HG02610 (cell line): ENCODE results near the gene CTTNBP2.

Source experiments
- ATAC-seq: cut with Tn5 transposase; IDR thresholded peaks from one replicate; pipeline ENCODE4 v1.9.1; 2021; ENCODE audit warnings: mild to moderate bottlenecking, moderate library complexity; ENCODE audit not compliant: unreplicated experiment

CTTNBP2 gene, protein sequence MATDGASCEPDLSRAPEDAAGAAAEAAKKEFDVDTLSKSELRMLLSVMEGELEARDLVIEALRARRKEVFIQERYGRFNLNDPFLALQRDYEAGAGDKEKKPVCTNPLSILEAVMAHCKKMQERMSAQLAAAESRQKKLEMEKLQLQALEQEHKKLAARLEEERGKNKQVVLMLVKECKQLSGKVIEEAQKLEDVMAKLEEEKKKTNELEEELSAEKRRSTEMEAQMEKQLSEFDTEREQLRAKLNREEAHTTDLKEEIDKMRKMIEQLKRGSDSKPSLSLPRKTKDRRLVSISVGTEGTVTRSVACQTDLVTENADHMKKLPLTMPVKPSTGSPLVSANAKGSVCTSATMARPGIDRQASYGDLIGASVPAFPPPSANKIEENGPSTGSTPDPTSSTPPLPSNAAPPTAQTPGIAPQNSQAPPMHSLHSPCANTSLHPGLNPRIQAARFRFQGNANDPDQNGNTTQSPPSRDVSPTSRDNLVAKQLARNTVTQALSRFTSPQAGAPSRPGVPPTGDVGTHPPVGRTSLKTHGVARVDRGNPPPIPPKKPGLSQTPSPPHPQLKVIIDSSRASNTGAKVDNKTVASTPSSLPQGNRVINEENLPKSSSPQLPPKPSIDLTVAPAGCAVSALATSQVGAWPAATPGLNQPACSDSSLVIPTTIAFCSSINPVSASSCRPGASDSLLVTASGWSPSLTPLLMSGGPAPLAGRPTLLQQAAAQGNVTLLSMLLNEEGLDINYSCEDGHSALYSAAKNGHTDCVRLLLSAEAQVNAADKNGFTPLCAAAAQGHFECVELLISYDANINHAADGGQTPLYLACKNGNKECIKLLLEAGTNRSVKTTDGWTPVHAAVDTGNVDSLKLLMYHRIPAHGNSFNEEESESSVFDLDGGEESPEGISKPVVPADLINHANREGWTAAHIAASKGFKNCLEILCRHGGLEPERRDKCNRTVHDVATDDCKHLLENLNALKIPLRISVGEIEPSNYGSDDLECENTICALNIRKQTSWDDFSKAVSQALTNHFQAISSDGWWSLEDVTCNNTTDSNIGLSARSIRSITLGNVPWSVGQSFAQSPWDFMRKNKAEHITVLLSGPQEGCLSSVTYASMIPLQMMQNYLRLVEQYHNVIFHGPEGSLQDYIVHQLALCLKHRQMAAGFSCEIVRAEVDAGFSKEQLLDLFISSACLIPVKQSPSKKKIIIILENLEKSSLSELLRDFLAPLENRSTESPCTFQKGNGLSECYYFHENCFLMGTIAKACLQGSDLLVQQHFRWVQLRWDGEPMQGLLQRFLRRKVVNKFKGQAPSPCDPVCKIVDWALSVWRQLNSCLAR (N-terminal part only)

DNA sequence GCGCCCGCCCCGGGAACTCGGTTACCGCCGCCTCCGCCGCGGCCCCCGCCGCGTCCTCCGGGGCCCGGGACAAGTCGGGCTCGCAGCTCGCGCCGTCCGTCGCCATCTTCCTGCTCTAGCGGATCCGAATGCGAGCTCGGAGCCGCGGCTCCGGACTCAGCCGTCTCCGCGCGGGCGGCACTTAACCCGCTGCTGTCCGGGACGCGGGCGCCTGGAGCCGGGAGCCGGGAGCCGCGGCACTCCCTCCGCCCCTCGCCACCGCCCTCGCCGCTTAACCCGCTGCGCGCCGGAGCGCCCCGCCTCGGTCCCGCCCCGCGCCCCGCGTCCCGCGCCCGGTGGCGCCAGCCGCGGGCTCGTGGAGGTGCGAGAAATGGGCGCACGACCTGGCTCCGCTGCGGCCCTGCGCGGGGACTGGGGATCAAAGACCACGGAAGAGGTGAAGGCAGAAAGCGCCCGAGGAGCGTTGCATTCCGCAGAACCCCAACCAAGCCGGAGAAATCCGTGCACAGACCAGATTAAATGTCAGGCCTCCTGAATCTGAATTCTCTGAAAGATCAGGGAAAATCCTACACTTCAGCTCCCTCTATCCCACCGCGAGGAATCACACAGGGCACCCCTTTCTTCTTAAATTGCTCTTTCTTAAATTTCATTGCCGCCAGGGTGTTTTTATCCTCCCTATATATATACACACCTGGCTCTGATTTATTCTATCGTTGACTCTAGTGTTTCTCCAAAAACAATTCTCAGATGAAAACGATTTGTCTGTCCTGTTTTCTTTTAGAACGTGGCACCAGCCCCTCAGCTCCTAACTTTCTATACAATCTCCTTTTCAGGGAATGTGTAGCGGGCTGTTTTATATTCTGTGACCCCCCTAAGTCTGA lies at the start of gene CTTNBP2:
TSS of gene CTTNBP2 (minus strand) at position 132 of the 881 bp plus-strand sequence. CDS start at position 106, 26 bp downstream.
- peak; percentile 41 for ATAC-seq

DNA sequence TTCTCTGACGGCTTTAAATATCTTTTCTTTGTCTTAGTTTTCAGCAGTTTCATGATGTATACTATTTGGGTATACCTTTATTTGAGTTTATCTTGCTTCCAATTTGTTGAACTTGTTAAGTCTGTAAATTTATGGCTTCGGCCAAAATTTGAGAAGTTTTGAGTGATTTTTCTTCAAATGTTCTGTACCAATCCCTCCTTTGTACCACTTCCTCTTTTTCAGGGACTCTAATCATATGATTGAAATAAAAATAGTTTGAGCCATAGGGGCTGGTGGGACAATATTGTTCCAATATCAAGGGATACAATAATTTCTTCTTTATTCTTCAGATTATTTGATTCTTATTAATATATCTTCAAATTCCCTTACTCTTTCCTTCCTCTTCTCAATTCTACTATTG lies 43.1 kb upstream of the CTTNBP2 start:
- no peak for ATAC-seq

DNA sequence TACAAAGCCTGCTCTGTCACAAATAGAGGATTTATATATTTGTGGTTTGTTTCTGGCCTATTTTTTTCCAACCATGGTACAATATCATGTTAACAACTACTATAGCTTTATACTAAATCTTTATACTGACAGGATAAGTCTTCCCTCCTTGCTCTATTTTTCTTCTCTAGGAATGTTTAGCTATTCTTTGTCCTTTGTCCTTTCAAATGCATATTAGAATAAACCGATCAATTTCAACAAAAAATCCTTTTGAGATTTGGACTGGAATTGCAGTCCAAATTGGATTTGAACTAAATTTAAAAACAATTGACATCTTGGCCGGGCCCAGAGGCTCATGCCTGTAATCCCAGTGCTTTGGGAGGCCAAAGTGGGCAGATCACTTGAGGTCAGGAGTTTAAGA lies 39.2 kb upstream of the CTTNBP2 start:
- no peak for ATAC-seq

DNA sequence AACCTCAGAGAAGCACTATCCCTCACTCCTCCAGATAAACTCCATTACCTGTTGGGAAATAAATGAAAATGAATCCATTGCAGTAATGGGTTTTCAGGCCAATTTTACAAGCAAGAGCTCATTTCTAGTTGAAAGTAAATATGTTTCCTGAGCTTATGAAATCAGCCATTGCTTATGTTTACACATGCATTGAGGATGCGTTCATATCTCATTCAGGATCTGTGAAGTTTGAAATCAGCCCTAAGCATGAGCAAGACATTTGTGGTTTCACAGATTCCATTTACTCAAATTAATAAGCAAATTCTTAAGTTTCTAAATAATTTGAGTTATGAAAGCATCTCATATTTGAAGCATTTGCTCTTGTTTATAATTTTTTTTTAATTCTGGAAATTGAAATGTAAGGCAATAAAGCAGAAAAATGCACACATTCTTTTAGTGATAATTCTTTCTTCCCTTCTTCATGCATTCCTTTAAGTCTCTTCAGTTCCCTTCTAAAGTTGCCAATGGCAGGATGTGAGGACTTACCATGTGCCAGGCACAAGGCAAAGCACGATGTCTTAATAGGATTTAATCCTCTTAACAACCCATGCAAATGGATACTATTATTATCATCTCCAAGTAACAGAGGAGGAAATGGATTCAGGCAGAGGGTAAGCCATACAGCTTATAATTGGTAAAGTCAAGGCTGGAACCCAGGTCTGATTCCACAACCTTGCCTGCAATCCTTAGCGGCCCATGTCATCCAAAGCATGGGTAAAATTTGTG lies 35.0 kb upstream of the CTTNBP2 start:
- ATAC-seq: no peak

DNA sequence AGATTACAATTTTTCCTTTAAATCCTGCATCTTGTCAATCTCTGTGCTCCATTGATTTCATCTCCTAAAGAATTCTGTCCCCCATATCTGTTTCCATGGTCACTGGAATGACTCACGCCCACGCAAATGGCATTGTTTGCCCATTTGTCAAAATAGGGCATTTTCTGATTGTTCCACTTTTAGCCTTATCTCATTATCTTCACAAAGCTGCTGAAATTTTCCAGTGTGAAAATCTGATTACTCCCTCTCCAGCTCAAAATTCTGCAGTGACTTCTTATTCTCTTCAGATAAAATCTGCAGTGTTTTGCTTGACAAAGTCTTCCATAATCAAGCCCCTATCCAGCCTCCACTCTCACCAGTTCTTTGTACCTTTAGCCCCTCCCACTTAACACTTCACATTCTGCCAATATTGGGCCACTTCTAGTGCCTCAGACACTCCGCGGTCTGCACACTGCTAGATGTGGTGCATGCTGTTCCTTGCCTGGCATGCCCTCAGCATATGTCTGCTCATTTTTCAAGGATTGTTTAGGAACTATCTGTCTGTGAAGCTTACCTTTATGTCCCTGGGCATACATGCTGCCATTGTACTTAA lies 33.9 kb upstream of the CTTNBP2 start:
- no peak for ATAC-seq

DNA sequence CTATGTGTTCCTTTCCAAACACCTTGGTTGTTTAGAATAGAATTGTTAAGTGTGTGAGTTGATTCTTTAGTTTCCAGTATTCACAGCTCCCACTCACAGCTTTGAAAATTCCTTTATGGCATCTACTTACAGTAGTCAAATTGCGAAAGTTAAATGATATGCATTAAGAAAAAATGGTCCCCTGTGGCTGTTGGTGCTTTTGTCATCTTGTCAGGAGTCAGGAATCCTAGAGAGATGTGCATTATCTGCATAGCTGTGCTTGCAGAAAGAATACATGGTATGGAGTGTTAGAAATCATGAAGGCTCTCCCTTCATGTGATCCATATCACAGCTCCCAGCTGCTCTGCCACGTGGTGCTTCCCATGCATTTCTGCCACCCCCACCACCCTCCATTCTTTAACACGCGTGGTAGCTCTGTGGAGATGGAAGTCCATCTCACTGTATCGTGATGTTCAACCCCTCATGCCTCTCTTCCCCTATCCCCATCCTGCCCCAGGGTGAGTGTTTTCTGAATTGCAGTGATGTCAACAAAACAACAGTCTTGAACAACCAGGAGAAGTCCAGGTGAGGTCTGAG lies 29.2 kb upstream of the CTTNBP2 start:
- ATAC-seq: no peak

DNA sequence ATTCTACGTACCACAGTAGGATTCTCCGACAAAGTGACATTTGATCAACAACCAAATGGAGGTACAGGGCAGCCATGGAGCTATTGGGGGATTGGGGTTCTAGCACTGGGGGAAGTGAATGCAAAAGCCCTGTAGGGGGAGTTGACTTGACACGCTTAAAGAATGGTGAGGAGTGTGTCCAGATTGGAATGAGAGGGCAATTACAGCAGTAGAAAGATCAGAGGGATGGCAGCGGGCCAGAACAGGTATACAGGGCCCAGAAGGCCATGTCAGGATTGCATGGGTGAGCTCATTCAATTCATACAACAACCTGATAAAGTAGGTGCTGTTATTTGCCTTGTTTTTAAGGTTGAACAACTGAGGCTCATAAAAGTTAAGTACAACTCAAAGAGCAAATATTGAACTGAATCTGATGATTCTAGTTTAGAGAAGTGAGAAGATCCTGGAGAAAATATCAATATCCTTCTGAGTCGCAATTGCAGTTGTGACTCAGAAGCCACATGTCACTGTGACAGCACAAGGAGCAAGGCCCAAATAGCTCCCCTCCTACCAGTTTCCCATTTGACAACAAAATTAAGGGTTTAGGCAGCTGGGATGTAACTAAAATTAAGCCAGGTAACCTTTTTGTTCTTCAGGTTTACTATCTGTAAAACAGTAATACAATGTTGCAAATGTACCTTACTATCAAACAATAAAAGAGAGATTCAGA lies 28.0 kb upstream of the CTTNBP2 start:
- no peak for ATAC-seq

DNA sequence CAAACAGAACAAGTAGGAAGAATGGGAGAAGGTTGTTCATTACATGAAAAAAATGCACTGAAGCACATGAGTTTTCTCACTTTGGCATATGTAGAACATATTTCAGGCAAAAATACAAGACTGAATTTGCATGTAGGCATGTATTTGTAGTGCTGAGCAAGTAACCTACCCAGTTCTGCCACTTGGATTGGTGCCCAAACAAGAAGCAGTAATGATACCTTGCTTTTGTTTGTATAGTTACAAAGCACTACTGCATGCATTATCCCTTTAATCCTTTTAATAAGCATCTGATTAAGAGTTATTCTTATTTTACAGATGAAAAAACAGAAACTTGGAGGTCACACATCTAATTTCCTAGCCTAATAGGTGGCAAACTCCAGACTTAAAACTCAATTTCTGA lies 23.1 kb upstream of the CTTNBP2 start:
- ATAC-seq: no peak

DNA sequence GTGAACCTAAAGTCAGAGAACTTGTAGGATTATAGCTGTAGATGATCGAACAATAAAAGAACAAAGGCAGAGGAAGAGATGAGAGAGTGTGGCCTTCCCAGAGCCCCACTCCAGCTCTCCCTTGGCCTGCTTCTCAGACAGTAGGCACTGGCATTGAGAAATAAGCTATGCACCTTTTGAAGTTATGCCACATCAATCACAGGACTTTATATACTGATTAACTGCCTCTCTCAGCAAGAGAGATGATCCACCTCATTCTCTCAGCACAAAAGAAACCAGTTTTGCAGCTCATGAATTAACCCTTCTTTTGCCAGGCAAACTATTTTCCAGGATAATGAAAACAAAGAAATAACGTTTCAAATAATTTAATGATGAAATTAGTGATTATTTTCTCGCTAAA lies 22.0 kb upstream of the CTTNBP2 start:
- ATAC-seq: no peak

DNA sequence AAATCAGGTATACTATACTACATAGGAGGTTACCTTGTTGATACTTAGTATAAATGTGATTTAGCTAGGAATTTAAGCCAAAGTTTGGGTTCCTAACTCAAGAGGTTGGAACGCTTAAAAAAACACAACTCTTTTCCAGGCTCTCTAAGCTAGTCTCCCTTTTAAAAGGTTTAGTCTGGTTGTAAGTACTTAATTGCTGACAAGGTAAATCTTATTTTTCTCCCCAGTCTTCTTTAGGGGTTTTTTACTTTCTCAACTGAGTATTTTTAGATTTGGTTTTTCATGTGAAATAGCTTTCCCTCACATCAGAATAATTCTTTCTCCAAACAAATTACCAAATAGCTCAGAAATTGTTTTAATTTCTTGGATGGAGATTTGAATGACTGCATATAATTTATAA lies 20.8 kb upstream of the CTTNBP2 start:
- ATAC-seq: no peak

DNA sequence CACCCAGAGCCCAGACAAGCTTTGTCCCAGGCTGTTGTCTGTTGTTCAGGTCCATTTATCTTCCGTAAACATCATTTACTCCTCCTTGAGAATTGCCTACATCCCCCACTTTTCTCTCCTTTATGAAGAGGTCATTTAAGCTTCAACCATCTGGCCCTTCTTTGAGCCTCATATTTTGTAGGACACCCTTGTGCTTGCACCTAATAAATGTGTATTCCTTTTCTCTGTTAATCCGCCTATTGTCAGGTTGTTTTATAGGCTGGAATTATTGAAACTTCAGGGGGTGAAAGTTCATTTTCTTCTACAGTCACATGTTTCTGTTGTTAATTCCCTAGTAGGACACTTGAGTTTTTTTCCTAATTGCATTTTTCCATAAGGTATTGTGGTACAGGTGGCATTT lies 19.6 kb upstream of the CTTNBP2 start:
- no peak for ATAC-seq

DNA sequence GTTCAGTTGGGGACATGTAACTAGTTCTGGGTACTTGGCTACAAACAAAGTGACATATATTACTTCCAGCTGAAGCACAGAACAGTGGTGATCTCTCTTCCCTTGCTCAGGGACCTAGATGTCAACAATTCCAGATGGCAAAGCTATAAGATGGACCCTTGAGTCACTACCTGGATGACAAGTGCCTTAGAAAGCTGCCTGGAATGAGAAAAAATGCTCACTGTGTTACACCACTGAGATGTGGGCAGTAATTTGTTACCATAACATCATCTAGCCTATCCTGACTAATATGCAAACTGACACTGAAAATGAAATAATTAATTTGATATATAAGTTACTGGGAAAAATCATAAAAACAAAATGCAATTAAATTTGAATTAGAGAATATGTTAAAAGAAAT lies 16.4 kb upstream of the CTTNBP2 start:
- ATAC-seq: no peak

DNA sequence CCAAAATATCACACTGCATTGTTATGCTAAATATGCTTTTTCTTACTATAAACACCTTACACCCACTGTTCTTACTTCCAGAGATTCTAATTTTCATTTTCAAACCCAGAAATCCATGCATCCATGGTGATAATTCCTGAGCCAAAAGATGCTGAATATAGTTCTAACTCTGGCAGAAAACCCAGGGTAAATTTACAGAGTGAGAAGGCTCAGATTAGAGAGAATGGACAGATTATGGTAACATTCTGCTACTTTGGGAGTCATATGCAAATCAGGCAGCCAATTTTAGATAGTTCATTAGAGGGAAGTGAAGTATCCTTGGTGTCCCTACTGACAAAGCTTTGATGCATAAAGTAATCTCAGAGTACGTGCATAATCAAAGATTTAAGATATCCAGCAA lies 15.4 kb upstream of the CTTNBP2 start:
- no peak for ATAC-seq

DNA sequence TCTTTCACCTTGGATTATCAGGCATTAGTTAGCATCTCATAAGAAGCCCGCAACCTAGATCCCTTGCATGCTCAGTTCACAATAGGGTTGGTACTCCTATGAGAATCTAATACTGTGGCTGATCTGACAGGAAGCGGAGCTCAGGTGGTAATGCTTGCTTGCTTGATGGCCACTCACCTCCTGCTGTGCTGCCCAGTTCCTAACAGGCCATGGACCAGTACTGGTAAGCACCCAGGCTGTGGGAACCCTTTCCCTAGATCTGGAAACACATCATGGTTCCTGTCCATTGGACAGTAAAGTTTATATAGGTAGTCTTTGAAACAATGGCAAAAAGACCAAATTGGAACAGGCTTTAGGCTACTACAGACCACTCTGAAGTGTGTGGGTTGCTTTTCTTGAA lies 9.4 kb upstream of the CTTNBP2 start:
- no peak for ATAC-seq

DNA sequence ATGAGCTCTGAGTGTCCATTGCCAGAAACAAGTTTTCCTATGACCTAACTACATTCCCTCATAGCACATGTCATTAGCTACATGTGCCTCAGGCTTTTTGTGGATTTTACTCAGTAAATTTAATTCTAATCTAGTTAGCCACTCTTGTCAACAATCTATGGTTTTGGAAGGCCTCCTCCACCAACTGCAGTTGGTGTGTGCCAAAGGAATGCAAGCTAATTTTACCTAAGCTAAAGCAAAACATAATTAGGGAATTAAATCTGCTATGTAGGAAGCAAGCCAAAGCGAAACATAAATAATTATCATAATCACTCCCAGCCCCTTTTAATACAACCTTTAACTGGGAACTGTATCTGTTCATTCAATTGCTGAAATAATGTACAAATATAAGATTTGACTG lies 3.5 kb upstream of the CTTNBP2 start:
- no peak for ATAC-seq

DNA sequence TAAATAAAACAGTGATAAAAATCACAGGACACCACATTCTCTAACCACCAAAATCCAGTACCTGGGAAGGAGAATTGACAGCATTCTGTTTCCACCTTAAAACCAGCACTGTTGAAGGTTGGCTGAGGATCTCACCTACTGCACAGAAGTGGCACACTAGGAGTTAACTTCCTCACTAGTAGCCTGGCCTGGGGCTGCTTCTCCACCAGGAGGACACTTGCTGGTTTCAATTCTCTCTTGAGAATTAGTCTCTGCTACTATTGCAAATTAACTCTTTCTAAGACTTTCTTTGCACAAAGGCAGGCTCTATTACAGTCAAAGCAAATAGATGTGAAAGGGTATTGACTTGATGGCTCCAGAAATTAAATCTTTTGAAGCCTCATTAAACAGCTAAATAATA lies 2.3 kb upstream of the CTTNBP2 start:
- no peak for ATAC-seq

DNA sequence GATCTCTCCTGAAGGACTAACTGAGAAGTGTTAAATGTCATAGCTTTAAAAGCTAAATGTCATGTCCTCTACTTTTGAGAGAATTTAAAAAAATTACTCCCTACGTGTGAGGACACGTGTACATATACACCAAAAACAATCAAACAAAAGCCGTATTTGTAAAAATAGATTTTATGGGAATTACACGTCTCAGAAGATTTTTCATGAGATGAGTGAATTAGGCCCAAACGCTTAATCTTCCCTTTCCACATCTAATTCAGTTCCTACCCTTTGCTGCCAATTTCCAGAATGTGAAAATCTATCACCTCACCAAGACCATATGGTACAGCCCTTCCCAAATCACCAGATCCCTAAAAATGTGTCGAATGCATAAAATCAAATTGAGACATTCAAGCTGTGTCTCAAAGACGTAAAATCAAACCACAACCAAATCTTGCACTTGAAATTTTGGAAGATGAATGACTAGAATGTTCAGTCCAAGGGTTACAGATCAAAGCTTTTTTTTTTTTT lies 1.0 kb upstream of the CTTNBP2 start:
- ATAC-seq: no peak
